Measurements from ENCODE around the gene DNAJB8. TPM values are rescaled to one million over a fixed set of nuclear protein-coding genes. Genes with fewer than 3 reads are reported as not detected.

Gene DNAJB8
- total RNA-seq, 2 experiments from 2014 or later: not detected

DNA sequence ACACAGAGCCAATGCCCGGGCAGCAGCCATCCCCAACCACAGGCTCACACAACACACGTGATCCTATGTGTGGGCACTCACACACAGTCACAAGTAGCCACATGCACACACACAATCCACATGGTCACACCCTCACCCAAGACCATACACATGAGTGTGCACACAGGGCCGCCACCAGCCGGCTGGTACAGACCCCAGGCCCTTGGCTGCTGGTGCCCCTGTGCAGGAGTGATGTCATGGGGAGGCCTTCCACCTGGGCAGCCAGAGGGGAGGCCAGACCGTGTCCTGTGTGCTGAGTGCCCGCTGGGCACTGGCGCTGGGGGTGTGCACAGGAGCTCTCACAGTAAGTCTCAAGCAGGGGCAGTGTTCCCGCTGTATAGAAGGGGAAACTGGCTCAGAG is 36.9 kb downstream of the DNAJB8 start:
- H3K27me3 Mint-ChIP-seq: peaks cover 41% of the 10 kb centered on the region
- H3K9me3 Mint-ChIP-seq: no peaks in the 10 kb centered on the region
- no peak overlapping the region for H3K4me3 Mint-ChIP-seq
- no peak overlapping the region for H3K27ac Mint-ChIP-seq
- H3K36me3 Mint-ChIP-seq (ENCODE audit: low read depth): no peaks in the 10 kb centered on the region
- DNase-seq: no peak
- CTCF ChIA-PET: interaction anchor here (1.0 kb wide), 1 partner anchor 64 kb away, joined by 3 read pairs; no protein-coding TSS in a partner anchor
- POLR2A ChIA-PET: no interaction called here
- peaks cover 11% of the 10 kb centered on the region for H3K4me1 Mint-ChIP-seq

DNA sequence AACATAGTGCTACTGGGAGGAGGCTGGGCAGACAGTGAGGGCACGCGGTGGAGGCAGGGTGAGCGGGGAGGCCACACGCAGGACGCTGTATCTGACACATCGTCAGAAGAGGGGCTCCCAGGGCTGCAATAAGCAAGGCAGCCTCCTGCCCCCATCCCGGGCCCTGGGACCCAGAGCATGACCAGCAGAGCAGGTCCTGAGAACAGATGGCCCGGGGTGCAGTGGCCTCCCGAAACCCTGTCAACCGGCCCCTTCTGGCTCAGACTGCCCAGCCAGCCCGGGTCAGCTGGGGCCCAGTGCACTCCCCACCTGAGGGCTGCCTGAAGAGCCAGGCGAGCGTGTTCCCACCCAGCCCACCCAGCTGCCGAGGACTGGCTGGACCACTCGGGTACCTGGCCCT is 37.4 kb downstream of the DNAJB8 start:
- H3K27ac Mint-ChIP-seq: no peak overlapping the region
- peaks cover 11% of the 10 kb centered on the region for H3K4me1 Mint-ChIP-seq
- H3K4me3 Mint-ChIP-seq: no peak overlapping the region
- no peaks in the 10 kb centered on the region for H3K9me3 Mint-ChIP-seq
- DNase-seq: no peak
- POLR2A ChIA-PET: no interaction called here
- CTCF ChIA-PET: no interaction called here
- H3K36me3 Mint-ChIP-seq (ENCODE audit: low read depth): no peaks in the 10 kb centered on the region
- H3K27me3 Mint-ChIP-seq: peaks cover 41% of the 10 kb centered on the region

DNA sequence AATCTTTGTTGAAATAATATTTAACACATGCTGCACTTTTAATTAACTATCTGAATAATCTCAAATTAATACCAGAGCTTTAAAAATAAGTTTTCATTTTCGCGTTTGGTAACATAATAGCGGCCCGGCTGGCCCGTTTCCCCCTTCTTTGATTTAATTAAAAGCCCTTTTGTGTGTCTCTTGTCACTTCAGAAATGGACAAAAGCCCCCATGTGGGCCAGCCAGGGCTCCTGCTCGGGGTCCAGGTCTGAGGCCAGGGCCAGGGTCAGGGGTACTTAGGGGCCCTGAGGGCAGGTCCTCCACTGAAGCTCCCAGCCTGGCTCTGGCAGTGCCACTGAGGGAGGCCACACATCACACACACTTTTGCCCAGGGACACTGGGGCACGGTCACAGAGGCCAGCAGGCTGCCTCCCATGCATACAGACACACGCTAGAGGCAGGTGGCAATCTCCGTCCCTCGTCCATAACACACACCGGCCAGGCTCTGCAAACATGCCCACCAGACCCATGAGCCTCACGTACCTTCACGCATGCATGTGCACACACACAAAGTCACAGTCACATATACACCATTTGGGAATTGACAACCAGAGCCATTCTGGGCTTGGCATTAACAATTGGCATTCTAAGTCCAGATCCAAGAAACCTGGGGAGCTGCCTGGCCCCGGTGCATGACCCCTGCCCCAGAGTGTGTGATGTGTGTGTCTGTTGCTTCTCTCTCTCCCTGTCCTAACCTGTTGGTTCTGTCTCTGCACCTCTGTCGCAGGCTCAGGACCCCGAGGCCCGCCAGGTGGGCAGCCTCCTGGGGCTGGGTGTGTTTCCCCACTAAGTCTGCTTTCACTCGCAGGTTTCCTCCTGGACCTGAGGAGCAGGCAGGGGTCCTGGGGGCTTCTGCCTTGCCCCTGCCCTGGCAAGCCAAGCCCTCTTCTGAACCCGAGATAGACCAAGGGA is 38.5 kb downstream of the DNAJB8 start:
- POLR2A ChIA-PET: no interaction called here

DNA sequence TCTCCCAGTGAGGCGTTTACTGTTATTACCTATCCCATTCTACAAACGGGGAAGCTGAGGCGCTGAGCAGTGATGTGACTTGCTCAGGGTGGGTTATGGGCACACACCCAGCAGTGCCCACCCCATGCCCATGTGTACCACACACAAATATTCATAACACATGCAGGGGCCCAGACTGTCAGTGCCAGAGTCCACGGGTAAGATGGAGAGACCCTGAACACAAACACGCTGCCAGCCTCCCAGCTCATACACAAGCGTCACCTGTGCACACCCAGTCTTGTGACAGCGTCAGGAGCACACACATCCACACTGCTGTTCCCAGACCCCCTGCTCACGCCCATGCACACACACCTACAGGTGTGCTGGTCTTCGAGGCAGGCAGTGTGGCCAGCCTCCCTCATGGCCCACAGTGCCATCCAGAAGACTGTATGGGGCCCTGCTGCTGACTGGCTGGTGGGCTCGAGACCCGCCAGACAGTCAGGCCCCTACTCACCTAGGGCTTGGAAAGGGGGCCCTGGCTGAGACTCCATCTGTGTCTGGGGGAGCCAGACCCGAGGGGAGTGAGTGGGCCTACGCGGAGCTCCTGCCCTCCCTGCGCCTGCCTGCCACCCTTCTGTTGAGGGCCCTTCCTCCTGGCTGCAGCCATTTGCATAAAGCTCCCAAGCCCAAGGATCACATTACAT is 39.4 kb downstream of the DNAJB8 start:
- no peaks in the 10 kb centered on the region for H3K36me3 Mint-ChIP-seq (ENCODE audit: low read depth)
- no peak overlapping the region for H3K27ac Mint-ChIP-seq
- H3K4me3 Mint-ChIP-seq: no peak overlapping the region
- peaks cover 9% of the 10 kb centered on the region for H3K4me1 Mint-ChIP-seq
- DNase-seq: no peak
- POLR2A ChIA-PET: no interaction called here
- H3K27me3 Mint-ChIP-seq: peaks cover 30% of the 10 kb centered on the region
- H3K9me3 Mint-ChIP-seq: no peaks in the 10 kb centered on the region
- CTCF ChIA-PET: interaction anchor here (0.6 to 1.9 kb wide), 9 partner anchors 34 to 794 kb away, joined by 3 to 9 read pairs (median 4); partner anchors contain the start of gene GATA2

More for the DNA sequence above, 38.5 kb downstream of the DNAJB8 start:
- CTCF ChIA-PET: interaction anchor here (0.6 to 1.8 kb wide), 6 partner anchors 33 to 793 kb away, joined by 3 to 5 read pairs (median 4); no protein-coding TSS in a partner anchor
- H3K27ac Mint-ChIP-seq: no peak overlapping the region
- H3K27me3 Mint-ChIP-seq: peaks cover 32% of the 10 kb centered on the region
- no peaks in the 10 kb centered on the region for H3K36me3 Mint-ChIP-seq (ENCODE audit: low read depth)
- H3K9me3 Mint-ChIP-seq: no peaks in the 10 kb centered on the region
- no peak for DNase-seq
- peaks cover 11% of the 10 kb centered on the region for H3K4me1 Mint-ChIP-seq
- no peak overlapping the region for H3K4me3 Mint-ChIP-seq

DNA sequence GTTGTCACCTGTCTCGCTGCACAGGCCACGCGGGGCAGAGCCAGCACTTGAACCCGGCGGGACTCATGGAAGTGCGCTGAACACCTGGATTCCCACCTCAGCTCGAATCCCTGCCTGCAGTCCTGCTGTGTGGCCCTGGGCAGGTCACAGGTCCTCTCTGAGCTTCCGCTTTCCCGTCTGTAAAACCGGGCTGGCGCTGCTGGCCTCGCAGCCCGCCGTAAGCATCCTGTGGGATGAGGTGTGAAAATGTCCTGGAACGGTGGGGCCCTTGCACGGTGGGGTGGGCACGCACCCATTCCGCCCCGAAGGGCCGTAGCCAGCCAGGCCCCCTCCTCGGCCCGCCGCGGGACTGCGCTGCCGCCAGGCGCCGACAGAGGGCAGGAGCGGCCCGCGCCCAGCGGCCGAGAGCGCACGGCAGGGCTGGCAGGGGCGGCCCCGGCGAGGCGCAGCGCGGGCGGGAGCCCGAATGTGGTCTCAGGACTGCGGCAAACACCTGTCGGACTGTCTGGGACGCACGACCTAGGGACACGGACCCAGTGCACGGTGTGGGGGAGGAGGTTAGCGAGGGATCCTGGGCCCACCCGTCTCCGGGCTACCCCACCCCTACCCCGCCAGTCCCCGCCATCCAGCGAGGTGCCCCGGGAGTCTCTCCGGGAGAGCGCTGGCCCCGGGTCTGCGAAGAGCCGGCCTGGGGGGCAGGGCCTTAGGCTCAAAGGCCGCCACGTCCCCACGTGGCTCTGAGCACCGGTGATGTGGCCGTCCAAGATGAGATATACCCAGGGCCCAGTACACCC is 40.4 kb downstream of the DNAJB8 start:
- no peaks in the 10 kb centered on the region for H3K9me3 Mint-ChIP-seq
- no peak overlapping the region for H3K27ac Mint-ChIP-seq
- H3K4me1 Mint-ChIP-seq: peaks cover 2% of the 10 kb centered on the region
- no peak overlapping the region for H3K4me3 Mint-ChIP-seq
- H3K27me3 Mint-ChIP-seq: peaks cover 20% of the 10 kb centered on the region
- no peaks in the 10 kb centered on the region for H3K36me3 Mint-ChIP-seq (ENCODE audit: low read depth)
- ChIA-PET CTCF (interaction anchor here (0.7 to 1.9 kb wide), 18 partner anchors 11 to 337 kb away, joined by 3 to 9 read pairs (median 3); partner anchors contain the start of gene GATA2), POLR2A (no interaction called here)
- peak; percentile 44 for DNase-seq

DNA sequence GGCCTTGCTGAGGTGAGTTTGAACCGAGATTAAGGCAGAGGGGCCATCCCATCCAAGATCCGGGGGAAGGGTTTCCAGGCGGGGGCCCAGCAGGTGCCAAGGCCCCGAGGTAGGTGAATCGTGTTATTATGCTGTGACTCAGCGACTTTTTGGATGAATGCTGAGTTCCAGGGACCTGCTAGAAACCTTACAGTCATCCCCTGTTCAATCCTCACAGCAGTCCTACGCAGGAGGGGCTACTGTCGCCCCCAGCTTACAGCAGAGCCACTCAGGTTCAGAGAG is 40.9 kb downstream of the DNAJB8 start:
- POLR2A ChIA-PET: no interaction called here
- DNase-seq: no peak
- no peak overlapping the region for H3K27ac Mint-ChIP-seq
- H3K9me3 Mint-ChIP-seq: no peaks in the 10 kb centered on the region
- H3K4me1 Mint-ChIP-seq: peaks cover 2% of the 10 kb centered on the region
- H3K4me3 Mint-ChIP-seq: no peak overlapping the region
- CTCF ChIA-PET: interaction anchor here (0.7 to 1.9 kb wide), 14 partner anchors 11 to 337 kb away, joined by 3 to 9 read pairs (median 3); partner anchors contain the start of gene GATA2
- H3K27me3 Mint-ChIP-seq: peaks cover 14% of the 10 kb centered on the region
- H3K36me3 Mint-ChIP-seq (ENCODE audit: low read depth): no peaks in the 10 kb centered on the region

DNA sequence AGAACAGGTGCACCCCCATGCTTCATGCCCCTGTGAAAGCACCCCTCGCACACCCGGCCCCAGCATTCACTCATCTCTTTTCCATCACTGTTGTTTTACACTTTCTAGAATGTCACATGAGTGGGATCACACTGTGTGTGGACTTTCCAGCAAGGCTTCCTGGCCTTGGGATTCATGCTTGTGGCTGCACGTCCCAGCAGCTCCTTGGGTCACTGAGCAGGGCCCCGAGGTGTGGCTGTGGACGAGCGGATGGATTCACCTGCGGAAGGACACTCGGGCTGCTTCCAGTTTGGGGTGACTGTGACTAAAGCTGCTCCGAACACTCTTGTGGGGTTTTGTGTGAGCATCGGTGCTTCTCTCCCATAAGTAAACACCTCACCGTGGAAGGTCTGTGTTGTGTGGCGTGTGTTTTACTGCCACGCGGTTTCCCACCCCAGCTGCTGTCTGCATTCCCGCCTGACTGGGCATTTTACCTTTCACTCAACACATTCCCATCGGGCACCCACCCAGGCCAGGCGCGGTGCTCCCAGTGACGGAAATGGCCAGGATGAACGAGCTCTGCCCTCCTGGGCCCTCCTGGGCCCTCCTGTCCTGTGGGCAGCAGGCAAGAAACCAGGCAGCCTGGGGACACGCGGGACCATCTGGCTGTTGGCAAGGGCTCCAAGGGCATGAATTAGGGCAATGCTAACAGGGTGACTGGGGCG is 41.4 kb downstream of the DNAJB8 start:
- H3K9me3 Mint-ChIP-seq: no peaks in the 10 kb centered on the region
- peaks cover 11% of the 10 kb centered on the region for H3K27me3 Mint-ChIP-seq
- H3K4me3 Mint-ChIP-seq: no peak overlapping the region
- H3K27ac Mint-ChIP-seq: no peak overlapping the region
- H3K4me1 Mint-ChIP-seq: peaks cover 2% of the 10 kb centered on the region
- no peak for DNase-seq
- CTCF ChIA-PET: interaction anchor here (0.7 to 1.9 kb wide), 14 partner anchors 12 to 336 kb away, joined by 3 to 9 read pairs (median 3); partner anchors contain the start of gene GATA2
- POLR2A ChIA-PET: no interaction called here
- H3K36me3 Mint-ChIP-seq (ENCODE audit: low read depth): no peaks in the 10 kb centered on the region

DNA sequence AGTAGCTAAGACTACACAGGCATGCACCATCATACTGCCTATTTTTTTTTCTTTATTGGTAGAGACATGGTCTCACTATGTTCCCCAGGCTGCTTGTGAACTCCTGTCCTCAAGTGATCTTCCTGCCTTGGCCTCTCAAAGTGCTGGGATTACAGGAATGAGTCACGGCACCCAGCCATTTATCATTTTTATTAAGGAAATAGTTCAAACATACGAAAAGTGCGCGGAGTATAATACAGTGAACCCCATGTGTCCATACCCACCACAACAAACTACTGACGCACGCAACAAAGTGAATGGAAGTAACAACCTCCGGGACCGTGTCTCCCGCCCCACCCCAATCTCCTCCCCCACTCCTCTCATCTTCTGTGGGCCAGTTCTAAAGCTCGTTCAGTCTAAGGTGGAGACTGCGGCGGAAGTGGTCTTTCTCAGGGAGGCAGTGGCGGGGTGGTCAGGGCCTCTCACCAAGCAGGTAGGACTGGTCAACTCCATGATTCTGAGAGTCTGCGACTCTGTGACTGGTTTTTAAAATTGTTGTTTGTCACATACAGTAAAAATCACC is 42.1 kb downstream of the DNAJB8 start:
- H3K9me3 Mint-ChIP-seq: no peaks in the 10 kb centered on the region
- peaks cover 8% of the 10 kb centered on the region for H3K27me3 Mint-ChIP-seq
- no peak for DNase-seq
- CTCF ChIA-PET: interaction anchor here (1.6 kb wide), 1 partner anchor 73 kb away, joined by 5 read pairs; no protein-coding TSS in a partner anchor
- no peak overlapping the region for H3K4me3 Mint-ChIP-seq
- H3K36me3 Mint-ChIP-seq (ENCODE audit: low read depth): no peaks in the 10 kb centered on the region
- no peak overlapping the region for H3K27ac Mint-ChIP-seq
- POLR2A ChIA-PET: no interaction called here
- peaks cover 2% of the 10 kb centered on the region for H3K4me1 Mint-ChIP-seq

DNA sequence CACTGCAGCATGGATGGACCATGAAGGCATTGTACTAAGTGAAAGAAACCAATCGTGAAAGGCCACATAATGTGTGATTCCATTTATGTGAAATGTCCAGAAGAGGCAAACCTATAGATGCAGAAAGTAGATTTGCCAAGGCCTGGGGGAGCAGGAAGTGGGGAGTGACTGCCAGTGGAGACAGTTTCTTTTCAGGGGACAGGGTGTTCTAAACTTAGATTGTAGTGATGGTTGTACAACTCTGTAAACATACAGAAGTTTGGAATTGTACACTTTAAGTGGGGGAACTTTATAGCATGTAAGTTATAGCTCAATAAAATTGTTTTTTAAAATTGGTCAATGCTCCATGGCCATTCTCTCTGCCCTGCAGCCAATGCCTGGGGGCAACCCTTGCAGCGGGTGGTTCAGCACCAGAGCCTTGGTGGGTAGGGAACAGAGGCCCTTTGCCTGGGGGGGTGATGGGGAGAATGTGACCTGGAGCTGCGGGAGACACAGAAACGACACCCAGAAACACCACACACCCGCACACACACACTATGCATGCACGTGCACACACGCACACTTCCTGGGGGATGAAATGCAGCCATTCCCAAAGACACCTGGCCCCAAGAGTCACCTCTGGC is 43.1 kb downstream of the DNAJB8 start:
- no peak overlapping the region for H3K4me3 Mint-ChIP-seq
- H3K9me3 Mint-ChIP-seq: no peaks in the 10 kb centered on the region
- DNase-seq: no peak
- ChIA-PET POLR2A (no interaction called here), CTCF (no interaction called here)
- H3K36me3 Mint-ChIP-seq (ENCODE audit: low read depth): no peaks in the 10 kb centered on the region
- H3K27ac Mint-ChIP-seq: no peak overlapping the region
- H3K4me1 Mint-ChIP-seq: peaks cover 2% of the 10 kb centered on the region
- peaks cover 8% of the 10 kb centered on the region for H3K27me3 Mint-ChIP-seq

DNA sequence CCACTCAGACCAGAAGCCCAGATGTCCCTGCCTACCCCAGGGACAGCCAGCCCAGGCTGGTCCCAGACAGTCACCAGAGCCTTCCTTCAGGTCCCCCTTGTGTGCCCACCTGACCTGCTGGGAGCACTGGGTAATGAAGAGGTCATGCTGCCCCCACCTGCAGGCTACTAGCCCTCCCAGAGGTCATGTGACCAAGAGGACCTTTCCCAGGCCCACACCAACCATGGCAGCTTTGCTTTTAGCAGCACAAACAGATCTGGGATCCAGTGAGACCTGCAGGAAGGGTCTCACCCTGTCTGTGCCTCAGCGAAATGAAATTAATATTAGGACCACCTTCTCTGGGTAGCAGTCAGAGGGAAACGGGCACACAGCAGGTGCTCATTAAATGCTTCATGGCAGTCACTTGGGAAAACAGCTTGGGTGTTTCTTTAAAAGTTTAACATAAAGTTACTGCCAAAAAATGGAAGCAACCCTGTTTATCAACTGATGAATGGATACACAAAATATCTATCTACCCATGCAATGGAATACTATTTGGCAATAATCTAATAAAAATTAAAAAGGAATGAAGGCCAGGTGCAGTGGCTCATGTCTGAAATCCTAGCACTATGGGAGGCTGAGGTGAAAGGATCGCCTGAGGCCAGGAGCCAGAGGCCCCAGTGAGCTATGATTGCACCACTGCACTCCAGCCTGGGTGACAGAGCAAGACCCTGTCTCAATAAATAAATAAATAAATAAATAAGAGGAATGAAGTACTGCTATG is 43.7 kb downstream of the DNAJB8 start:
- ChIA-PET CTCF (no interaction called here), POLR2A (no interaction called here)

DNA sequence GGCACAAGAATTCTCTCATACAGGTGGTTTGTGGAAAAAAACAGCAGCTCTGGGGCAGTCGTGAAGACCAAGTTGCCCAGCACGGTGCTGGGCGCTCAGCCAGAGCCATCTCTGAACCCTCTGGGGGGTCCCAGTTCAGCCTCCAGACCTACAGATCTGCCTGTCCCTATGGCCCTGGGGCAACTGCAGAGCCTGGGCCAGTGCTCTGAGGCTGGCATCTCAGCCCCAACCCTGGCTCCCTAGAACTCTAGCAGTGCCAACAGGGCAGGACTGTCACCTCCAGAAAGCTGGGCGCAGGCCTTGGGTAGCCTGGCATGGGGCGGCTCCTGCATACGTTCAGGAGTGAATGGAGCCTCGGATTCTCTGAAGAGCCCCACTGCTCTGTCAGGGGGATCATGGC is 44.7 kb downstream of the DNAJB8 start:
- Mint-ChIP-seq H3K27me3 (peaks cover under 1% of the 10 kb centered on the region), H3K36me3 (ENCODE audit: low read depth) (no peaks in the 10 kb centered on the region), H3K27ac (no peak overlapping the region), H3K4me3 (no peak overlapping the region), H3K4me1 (peaks cover under 1% of the 10 kb centered on the region), H3K9me3 (no peaks in the 10 kb centered on the region)
- ChIA-PET CTCF (no interaction called here), POLR2A (no interaction called here)
- DNase-seq: no peak

More for the DNA sequence above, 43.7 kb downstream of the DNAJB8 start:
- H3K4me3 Mint-ChIP-seq: no peak overlapping the region
- peaks cover 2% of the 10 kb centered on the region for H3K4me1 Mint-ChIP-seq
- DNase-seq: no peak
- H3K27ac Mint-ChIP-seq: no peak overlapping the region
- H3K9me3 Mint-ChIP-seq: no peaks in the 10 kb centered on the region
- H3K36me3 Mint-ChIP-seq (ENCODE audit: low read depth): no peaks in the 10 kb centered on the region
- peaks cover 3% of the 10 kb centered on the region for H3K27me3 Mint-ChIP-seq
